Measurements from ENCODE around the gene OSER1.
A peak's percentile ranks its signal among the peaks of the same experiment; 100 is the strongest.
"Not testable (repeated sequence)": the region's sequence is repeated elsewhere in the genome, so short reads cannot be mapped to it uniquely, and the experiment has no call there.

The OSER1 gene

GRCh38 chr20:44210406-44211176 lies at the start of gene OSER1:
TSS of gene OSER1 (minus strand) at chr20:44210771. CDS start at chr20:44206957, 3,814 bp downstream.
- DNase-seq: peak; percentile 95

GRCh38 chr20:44258226-44258890 lies 47.8 kb upstream of the OSER1 start:
- DNase-seq: no peak

- DNase-seq: no peak
Observed at GRCh38 chr20:44256961-44257360, 46.4 kb upstream of the OSER1 start.

- DNase-seq: no peak
Observed at GRCh38 chr20:44255942-44256341, 45.4 kb upstream of the OSER1 start.

- no peak for DNase-seq
Observed at GRCh38 chr20:44254073-44254472, 43.5 kb upstream of the OSER1 start.

GRCh38 chr20:44253528-44253927 lies 43.0 kb upstream of the OSER1 start:
- DNase-seq: no peak

GRCh38 chr20:44251284-44251683 lies 40.7 kb upstream of the OSER1 start:
- DNase-seq: no peak

GRCh38 chr20:44248410-44248759 lies 37.8 kb upstream of the OSER1 start:
- no peak for DNase-seq

- no peak for DNase-seq
Observed at GRCh38 chr20:44247586-44248409, 37.2 kb upstream of the OSER1 start.

GRCh38 chr20:44247131-44247571 lies 36.6 kb upstream of the OSER1 start, which contains the start of gene GDAP1L1:
TSS of gene GDAP1L1 (plus strand) at chr20:44247308. CDS start at chr20:44247335, 27 bp downstream.
- DNase-seq: peak; percentile 12

- no peak for DNase-seq
Observed at GRCh38 chr20:44245977-44246376, 35.4 kb upstream of the OSER1 start.

- no peak for DNase-seq
Observed at GRCh38 chr20:44241796-44242195, 31.2 kb upstream of the OSER1 start.

GRCh38 chr20:44236840-44237239 lies 26.3 kb upstream of the OSER1 start:
- DNase-seq: not testable (repeated sequence)

GRCh38 chr20:44235702-44236101 lies 25.1 kb upstream of the OSER1 start:
- DNase-seq: no peak

GRCh38 chr20:44234566-44235317 lies 24.2 kb upstream of the OSER1 start:
- DNase-seq: no peak

GRCh38 chr20:44233436-44234016 lies 23.0 kb upstream of the OSER1 start:
- DNase-seq: no peak

GRCh38 chr20:44232469-44232856 lies 21.9 kb upstream of the OSER1 start:
- DNase-seq: not testable (repeated sequence)

- DNase-seq: no peak
Observed at GRCh38 chr20:44231713-44232468, 21.3 kb upstream of the OSER1 start.

- no peak for DNase-seq
Observed at GRCh38 chr20:44231193-44231592, 20.6 kb upstream of the OSER1 start.

GRCh38 chr20:44228465-44229258 lies 18.1 kb upstream of the OSER1 start:
- DNase-seq: no peak

GRCh38 chr20:44224637-44225036 lies 14.1 kb upstream of the OSER1 start:
- no peak for DNase-seq
